Peyer's patch (tissue), 4 donors: Measurements from ENCODE around the gene CDH11.

Experiments
- POLR2A ChIP-seq, 2 donors: fragments of 450-650 bp; IDR thresholded peaks; one replicate each; pipeline ENCODE4 v1.5.1; 2017; ENCODE audit warnings: antibody characterized with exemption in 2 of 2, mild to moderate bottlenecking in 2 of 2, moderate library complexity in 2 of 2
- TF ChIP-seq, protein P1 (sequence below), 6 experiments: fragments of 450-650 bp in 4 of 6; fragments of 200-600 bp in 2 of 6; sonication (generic) in 1 of 6; IDR thresholded peaks; one replicate each; pipeline ENCODE4 v1.5.1; 2017 to 2019; ENCODE audit warnings: antibody characterized with exemption in 6 of 6, mild to moderate bottlenecking in 3 of 6, moderate library complexity in 1 of 6

DNA sequence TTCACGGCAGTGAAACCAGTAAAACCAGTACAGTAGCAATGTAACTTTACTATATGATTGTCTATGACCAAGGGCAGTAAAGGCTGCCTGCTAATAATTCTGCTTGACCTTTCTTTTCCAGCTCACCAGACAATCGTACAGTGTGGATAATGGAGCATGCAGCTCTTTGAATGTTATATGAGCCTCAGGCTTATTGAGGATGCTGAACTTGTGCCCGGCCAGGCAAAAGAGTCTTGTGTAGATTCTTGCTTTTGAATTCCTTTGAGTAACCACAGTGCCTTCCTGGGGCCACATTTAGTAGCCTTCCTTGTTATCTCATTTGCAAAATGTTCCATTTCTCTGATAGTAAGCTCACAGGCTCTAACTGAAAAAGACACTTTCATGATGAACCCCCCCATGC, 131.8 kb downstream of the CDH11 start:
- TF ChIP-seq, protein P1, sequence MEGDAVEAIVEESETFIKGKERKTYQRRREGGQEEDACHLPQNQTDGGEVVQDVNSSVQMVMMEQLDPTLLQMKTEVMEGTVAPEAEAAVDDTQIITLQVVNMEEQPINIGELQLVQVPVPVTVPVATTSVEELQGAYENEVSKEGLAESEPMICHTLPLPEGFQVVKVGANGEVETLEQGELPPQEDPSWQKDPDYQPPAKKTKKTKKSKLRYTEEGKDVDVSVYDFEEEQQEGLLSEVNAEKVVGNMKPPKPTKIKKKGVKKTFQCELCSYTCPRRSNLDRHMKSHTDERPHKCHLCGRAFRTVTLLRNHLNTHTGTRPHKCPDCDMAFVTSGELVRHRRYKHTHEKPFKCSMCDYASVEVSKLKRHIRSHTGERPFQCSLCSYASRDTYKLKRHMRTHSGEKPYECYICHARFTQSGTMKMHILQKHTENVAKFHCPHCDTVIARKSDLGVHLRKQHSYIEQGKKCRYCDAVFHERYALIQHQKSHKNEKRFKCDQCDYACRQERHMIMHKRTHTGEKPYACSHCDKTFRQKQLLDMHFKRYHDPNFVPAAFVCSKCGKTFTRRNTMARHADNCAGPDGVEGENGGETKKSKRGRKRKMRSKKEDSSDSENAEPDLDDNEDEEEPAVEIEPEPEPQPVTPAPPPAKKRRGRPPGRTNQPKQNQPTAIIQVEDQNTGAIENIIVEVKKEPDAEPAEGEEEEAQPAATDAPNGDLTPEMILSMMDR (IDR thresholded peaks at IDR 0.05) = no peak
- no peak for TF ChIP-seq POLR2A (IDR thresholded peaks at IDR 0.05)
